Activated naive CD4-positive, alpha-beta T cell treated with Interleukin-2 at 50 U/mL for 16 hours (primary cell): ENCODE data around the gene HES1.
"Not testable (repeated sequence)": the region's sequence is repeated elsewhere in the genome, so short reads cannot be mapped to it uniquely, and the experiment has no call there.

Experiments used
- DNase-seq: peaks from one replicate; pipeline ENCODE4 v3.0.0-alpha.2; 2020

The HES1 gene

DNA sequence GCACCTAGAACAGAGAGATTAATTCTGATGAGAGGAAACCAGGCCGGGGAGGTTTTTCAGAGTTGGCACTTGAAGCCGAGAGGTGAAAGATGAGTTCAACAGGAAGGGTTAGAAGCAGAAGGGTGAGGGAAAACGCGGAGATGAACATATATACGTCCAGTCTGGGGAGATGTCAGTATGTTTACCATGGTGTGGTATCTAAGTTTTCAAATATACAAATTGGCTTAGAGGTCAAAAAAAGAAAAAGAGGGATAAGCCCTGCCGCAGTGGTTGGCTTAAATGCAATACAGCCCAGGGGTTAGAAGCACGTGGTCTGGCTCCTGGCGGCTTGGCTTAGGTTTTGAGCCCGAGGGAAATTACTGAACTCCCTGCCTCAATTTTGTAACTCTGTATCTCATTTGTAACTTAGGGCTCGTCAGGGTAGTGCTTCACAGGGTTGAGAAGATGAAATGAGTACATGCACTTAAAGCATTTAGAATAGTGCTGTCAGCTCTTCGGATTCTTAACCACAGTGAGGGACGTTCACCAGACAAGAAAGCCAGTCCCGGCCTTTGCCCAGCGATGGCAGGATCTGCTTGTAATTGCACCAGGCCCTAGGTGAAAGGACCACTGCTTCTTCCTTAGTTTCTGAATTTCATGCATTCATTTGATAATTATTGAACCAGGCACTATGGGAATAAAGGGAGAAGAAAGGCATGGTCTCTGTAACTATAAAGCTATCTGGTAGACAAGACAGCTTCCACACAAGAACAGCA is 6.4 kb downstream of the HES1 start:
- no peak for DNase-seq

- DNase-seq, result no peak
Measured at GRCh38 chr3:194145702-194146101, 9.8 kb downstream of the HES1 start.

DNA sequence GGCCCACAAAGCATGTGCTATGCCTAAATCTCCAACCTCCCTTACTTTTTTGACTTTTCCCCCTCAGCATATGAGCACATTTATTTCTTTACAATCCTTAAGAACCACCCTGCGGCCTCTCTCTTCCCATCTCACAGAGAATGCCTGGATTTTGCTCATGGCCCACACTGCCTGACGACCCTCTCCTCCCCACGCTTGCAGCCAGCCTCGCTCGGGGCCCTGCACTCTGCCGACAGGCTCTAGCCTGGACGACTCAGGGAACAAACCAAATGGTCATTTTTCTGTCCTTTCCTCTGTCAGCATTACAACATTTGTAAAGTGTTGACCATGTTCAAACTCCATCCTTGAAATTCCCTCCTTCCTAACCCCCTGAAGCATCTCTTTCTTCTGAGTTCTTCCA is 11.7 kb downstream of the HES1 start:
- DNase-seq, result no peak

DNA sequence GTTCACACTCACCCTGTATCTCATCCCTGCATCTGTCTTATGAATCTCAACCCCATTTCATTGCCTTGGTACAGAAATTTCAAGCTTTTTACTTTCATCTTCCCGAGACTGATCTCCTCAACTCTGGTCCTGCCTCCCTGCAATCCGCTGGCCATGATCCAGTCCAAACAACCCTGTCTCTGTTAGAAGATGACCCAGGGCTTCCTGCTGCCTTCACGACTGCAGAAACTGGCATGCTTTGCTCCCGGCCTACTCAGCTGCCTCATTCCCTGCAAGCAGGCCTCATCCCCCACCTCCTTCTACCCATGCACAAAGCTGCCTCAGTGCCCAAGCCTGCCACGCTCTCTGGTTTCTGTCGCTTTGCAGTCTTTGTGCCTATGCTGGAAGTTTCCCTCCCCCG is 12.4 kb downstream of the HES1 start:
- no peak for DNase-seq

DNA sequence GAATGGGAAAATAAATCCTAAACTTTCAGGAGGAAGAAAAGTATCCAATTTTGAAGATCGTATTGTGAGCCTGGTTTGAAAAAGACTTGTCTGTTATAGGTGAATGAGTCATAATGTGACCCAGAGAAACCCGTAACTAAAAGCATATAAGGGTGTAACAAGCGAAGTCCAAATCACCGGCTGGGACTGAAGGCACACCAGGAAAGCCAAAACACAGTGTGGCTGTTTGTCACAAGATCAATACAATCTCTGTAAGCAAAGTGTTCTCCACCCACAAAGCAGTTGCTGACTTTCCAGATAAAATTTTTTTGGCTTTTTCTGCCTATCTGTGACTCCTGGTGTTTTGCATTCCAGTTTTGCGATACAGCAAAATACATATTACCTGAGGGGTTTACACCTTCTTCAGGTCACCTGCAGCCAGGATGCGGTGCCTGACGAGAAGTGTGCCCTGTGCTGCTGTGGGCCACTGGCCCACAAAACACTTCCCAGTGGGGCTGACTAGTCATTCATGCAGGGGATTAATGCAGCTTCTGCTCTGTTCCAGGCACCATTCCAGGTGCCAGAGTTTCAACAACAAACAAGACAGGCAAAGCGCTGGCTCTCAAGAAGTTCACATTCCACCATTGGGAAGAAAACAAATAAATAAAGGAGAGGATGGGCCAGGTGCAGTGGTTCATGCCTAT is 14.4 kb downstream of the HES1 start:
- no peak for DNase-seq

DNA sequence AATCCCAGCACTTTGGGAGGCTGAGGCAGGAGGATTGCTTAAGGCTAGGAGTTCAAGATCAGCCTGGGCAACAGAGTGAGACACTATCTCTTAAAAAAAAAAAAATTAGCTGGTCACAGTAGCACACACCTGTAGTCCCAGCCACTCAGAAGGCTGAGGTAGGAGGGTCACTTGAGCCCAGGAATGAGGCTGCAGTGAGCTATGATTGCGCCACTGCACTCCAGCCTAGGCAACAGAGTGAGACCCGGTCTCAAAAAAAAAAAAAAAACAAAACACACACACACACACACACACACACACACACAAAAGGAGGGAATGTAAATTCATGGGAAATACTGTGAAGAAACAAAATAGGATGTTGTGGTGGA is 15.0 kb downstream of the HES1 start:
- DNase-seq, result not testable (repeated sequence)

GRCh38 chr3:194154346-194154745 is 18.4 kb downstream of the HES1 start:
- no peak for DNase-seq

DNA sequence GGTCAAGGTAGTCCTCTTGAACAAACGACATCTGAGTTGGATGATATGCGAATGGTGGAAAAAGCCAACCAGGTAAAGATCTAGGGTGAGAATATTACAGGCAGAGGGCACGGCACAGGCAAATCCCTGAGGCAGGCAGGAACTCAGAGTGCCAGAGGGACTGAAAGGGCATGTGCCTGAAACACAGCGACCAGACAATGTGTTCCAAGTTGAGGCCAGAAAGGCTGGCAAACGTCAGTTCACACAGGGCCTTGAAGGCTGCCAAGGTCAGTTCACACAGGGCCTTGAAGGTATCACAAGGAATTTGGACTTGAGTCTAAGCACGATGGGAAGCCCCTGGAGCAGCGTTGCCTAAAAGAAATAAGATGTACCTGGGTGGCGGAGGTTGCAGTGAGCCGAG is 20.1 kb downstream of the HES1 start:
- DNase-seq, result no peak

DNA sequence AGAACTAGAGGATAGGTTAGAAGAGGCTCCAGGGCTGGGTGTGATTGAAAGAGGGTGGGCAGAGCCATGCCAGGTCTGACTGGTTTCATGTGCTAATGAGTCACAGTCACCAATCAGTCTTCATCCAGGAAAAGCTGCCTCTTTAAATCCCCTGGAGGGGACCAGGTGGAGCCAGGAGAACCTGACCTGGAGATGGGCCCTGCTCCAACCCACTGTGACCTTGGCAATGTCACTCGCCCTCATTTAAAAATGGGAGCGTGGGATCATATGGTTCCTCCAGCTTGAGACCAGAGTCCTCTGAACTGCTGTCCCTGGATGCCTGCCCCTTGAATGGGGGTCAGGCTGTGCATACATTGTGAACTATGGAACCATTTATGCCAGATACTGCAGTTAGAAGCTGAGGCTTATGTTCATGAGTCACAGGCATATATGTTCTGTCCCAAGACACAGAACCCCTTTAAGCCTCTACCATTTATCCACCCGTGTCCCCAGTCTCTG is 23.0 kb downstream of the HES1 start:
- DNase-seq, result no peak

DNA sequence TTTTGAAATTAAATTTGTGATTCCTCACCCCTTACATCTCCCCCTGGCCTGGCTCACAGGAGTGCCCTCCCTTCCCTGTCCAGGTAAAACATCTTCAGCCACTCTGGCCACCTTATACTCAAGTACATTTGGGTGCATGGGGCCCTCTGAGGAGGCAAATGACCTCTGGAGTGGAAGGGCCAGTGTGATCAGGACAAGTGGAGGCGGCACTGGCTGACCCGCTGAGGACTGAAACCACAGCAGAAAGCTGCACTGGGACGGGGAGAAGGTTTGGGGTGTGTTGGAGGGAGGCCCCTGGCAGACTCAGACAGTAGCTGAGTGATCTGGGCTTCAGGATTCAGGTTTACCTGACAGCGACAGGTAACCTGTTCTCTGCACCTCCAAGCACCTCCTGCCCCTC is 24.2 kb downstream of the HES1 start:
- DNase-seq, result no peak

DNA sequence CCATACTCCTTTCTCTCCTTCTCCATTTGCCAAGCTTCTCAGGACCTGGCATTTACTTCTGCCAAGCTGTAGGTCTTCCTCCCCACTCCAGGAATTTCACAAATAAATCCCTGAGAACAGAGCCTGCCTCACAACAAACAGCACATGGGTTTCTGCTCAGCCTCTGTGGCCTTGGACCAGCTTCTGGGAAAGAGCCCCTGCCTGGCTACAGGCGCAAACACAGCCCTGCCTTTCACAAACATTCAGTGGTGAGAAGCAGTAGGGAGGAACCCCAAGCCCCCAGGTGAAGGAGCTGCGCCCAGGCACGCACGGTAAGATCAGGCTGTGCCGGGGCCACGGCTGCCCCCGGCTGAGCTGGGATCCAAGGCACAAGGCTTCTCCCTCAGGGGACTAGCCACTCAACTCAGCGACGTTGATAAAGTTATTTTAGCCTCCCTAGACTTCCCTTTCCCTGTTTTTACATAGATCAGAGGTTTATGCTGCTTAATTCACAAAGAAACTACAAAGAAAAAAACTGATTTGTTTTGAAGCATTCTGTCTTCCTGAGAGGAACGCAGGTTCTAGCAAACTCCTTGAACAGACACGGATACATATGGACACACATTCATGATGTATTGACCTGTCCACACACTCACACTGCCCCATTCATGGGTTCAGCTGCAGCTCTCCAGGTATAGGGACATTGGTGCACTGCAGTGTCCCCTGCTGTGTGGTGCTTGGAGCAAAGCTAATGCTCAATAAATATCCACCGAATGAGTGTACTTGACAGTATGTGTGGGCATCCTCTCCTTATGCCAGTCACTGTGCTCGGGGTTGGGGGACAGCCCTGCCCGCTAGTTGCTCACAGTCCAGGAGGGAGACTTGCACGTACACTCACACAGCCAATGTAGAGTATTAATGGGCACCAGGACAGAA is 25.4 kb downstream of the HES1 start:
- DNase-seq, result no peak

- no peak for DNase-seq
Measured at GRCh38 chr3:194162070-194162678, 26.2 kb downstream of the HES1 start.

DNA sequence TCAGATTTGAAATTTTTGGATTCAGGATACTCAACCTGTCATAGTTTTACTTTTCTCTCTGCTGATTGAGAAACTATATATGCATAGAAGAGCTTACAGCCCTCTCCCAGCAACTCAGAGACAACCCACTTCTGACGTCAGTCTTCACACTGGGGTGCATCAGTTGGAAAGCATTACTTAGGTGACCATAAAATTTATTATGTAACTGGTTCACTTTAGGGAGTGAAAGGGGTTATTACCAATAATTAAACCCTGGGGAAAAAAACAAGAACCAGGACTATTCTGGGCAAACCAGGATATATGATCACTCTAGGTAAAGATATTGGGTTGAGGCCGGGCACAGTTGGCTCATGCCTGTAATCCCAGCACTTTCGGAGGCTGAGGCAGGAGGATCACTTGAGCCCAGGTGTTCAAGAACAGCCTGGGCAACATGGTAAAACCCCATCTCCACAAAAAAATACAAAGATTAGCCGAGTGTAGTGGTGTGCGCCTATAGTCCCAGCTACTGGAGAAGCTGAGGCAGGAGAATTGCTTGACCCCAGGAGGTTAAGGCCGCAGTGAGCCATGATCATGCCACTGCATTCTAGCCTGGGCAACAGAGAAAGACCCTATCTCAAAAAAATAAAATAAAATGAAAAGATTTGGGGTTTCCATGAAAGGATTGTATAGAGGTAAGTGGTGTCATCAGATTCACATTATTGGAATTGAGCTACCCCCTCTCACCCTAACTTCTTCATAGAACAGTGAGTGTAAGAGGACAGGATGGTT is 27.1 kb downstream of the HES1 start:
- no peak for DNase-seq

DNA sequence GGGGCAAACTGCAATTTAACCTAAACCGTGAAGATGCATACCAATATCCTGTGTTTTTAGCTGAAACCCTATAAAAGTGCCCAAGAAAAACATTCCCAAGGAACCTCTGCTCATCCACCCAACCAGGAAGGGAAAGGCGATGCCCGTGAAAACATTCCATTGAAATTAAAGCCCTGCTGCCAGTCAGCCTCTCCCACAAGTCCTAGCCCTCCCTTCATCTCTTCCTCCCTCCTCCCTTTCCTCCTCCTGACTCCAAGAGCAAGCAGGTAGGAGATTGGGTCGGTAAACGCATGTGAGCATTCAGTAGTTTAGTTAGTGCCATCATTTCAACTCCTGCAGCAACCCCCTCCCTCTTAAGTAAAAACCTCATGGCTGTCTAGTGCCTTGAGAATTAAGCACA is 27.7 kb downstream of the HES1 start:
- DNase-seq, result no peak

DNA sequence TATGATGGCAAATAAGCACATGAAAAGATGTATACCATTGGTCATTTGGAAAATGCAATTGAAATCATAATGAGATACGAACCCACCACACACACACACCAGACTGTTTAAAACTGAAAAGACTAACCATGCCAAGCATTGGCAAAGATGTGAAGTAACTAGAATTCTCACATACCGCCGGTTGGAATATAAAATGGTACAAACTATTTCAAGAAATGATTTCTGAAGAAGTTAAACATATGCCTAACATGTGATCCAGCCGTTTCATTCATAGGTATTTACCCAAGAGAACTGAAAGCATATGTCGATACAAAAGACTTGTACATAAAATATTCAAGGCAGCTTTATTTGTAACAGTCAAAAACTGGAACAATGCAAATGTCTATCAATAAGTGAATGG is 28.9 kb downstream of the HES1 start:
- no peak for DNase-seq

GRCh38 chr3:194165271-194166018 is 29.5 kb downstream of the HES1 start:
- DNase-seq, result no peak

DNA sequence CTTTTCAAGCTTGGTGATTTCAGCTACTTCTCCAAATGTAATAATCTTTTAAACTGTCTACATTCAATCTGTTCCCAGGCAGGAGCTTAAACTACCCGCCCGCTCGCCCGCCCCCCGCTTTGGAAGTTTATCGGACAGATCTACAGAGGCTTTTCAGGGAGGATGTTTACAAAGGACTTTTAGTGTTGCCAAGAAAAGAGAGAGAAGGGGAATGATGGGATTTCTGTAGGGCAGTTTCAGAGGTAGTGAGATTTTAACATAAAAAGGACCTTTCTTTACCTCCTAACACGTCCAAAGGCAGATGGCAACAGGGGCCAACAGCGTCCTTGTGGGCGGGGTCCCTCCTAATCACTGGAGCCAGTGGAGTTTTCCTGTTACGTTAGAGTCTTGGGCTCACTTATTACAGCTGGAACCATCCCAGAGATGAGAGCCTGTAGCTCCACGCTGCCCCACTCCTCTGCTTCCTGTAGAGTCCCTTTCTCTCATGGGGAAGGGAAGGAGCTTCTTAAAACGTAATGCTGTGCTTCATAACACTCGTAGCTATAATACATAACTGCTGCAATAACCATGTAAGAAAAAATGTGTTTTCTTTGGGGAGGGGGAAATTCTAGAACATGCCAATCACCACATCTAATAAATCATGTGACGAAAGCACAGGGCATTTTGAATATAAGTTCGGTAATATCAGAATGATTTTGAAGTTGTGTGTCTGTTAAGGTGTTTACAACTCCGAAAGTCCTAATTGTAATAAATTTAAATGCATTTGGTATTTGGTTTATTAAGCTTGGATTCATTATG is 30.9 kb downstream of the HES1 start:
- no peak for DNase-seq

DNA sequence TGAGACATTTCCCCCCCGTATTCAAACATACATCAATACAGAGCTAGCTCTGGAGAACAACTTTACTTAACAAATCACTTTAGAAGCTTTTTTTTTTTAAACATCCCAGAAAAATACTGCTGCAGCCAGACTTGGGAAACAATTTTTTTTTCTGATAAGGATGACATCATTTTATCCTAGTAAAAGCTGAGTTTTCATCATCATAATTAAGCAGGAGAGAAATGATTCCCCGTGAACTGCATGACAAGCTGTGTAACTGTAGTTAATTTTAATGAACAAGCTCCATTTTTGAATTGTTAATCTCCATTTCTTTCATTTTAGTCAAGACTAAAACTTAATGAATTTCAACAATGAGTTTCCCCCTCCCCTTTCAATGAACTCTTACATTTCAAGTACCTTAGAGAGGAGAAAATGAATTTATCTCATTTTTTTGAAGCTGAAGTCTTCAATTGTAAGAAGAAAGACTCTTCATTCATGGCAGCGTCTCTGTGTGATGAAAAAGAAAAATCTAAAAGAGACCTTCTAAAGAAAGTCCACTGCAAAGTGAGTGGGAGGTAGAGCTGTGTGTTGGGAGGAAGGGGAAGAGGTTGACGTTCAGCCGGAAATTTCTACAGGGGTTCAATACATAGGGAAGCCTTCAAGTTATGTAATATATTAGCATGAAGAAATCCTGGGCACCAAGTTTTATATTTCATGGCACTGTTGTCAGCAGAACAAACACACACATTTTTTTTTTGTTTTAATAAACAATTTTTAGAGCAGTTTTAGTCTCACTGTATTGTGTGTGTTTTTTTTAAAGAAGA is 31.7 kb downstream of the HES1 start:
- no peak for DNase-seq

- no peak for DNase-seq
Measured at GRCh38 chr3:194168994-194169393, 33.0 kb downstream of the HES1 start.

- DNase-seq, result no peak
Measured at GRCh38 chr3:194169595-194169994, 33.6 kb downstream of the HES1 start.
